K562 (cell line): ENCODE measurements around the gene SCGB1A1. TPM values are rescaled to one million over a fixed set of nuclear protein-coding genes. Genes with fewer than 3 reads are reported as not detected.
A peak's percentile ranks its signal among the peaks of the same experiment; 100 is the strongest.

Source experiments
- ATAC-seq: fragments of 200-7000 bp; cut with Tn5 transposase; 3 replicates; pipeline ENCODE4 v1.9.1; 2020; ENCODE audit warnings: moderate library complexity
- BruUV-seq: library from RNA; stranded (reverse); fragments of 400-500 nt; replicated peaks from 2 replicates; lab custom pipeline; 2021; lab: Mats Ljungman, UMichigan
- CTCF ChIA-PET: fragments of 300-600 bp; formaldehyde crosslinking; extraction: SDS; loops from one replicate; lab custom pipeline; 2021; ENCODE audit warnings: low intra/inter-chr PET ratio; lab: Yijun Ruan, JAX
- POLR2A ChIA-PET: fragments of 300-600, 350-650 bp; sonication (Branson Sonifier 250); formaldehyde crosslinking; extraction: SDS; loops from one replicate; lab custom pipeline; 2021; ENCODE audit warnings: antibody characterized with exemption, inconsistent platforms; lab: Yijun Ruan, JAX
- DNase-seq, 4 experiments: peaks; one replicate each; pipeline versions ENCODE4 v3.0.0 to v3.0.0-alpha.2; 2011 to 2018; ENCODE audit warnings: low spot score in 3 of 4, mixed read lengths in 3 of 4; ENCODE audit errors: extremely low read depth in 1 of 4
- FAIRE-seq: peaks from 2 replicates; lab custom pipeline; 2011; peaks lifted over from hg19 to GRCh38; lab: Jason Lieb, UNC
- H2AFZ ChIP-seq: 2 replicates; pipeline ENCODE4 v1.6.0; 2011; ENCODE audit warnings: low read depth, low read length, control low read depth, inconsistent platforms
- H3K27ac ChIP-seq: fragments of 200-600 bp; 3 replicates; pipeline ENCODE4 v1.8.0; 2011; ENCODE audit warnings: low read depth, mild to moderate bottlenecking, control low read depth, inconsistent platforms, low read length, moderate library complexity, mixed read lengths; ENCODE audit errors: extremely low read depth
- H3K27me3 ChIP-seq, 2 experiments: fragments of 300-600 bp in 1 of 2; 2 replicates in 1 of 2; 3 replicates in 1 of 2; pipeline versions ENCODE4 v1.6.0 to v1.8.0; 2011; ENCODE audit warnings: inconsistent platforms in 2 of 2, low read length in 2 of 2, mild to moderate bottlenecking in 1 of 2, mixed read lengths in 1 of 2, moderate library complexity in 1 of 2; ENCODE audit not compliant: control insufficient read depth in 2 of 2, insufficient read depth in 2 of 2
- H3K36me3 ChIP-seq: fragments of 300-600 bp; 3 replicates; pipeline ENCODE4 v1.8.0; 2011; ENCODE audit warnings: mild to moderate bottlenecking, low read length, inconsistent platforms; ENCODE audit not compliant: control insufficient read depth, insufficient read depth
- H3K4me1 ChIP-seq, 2 experiments: fragments of 200-600 bp in 1 of 2; replicated peaks in 1 of 2; 2 replicates in 1 of 2; 3 replicates in 1 of 2; pipeline versions ENCODE4 v1.5.1 to v1.8.0; 2011; ENCODE audit warnings: inconsistent platforms in 2 of 2, low read length in 2 of 2, mild to moderate bottlenecking in 1 of 2, mixed read lengths in 1 of 2, moderate library complexity in 1 of 2; ENCODE audit not compliant: control insufficient read depth in 2 of 2, insufficient read depth in 2 of 2
- H3K4me2 ChIP-seq: 2 replicates; pipeline ENCODE4 v1.6.1; 2011; ENCODE audit warnings: low read length, control low read depth, inconsistent platforms, mixed read lengths; ENCODE audit not compliant: insufficient read depth
- H3K4me3 ChIP-seq: fragments of 200-600 bp; sonication (generic), shearing (Covaris generic); 2 replicates; pipeline ENCODE4 v1.5.1; 2016; ENCODE audit warnings: control low read depth, inconsistent platforms
- H3K79me2 ChIP-seq: fragments of 200-600 bp; 3 replicates; pipeline ENCODE4 v1.8.0; 2011; ENCODE audit warnings: low read length, inconsistent platforms; ENCODE audit not compliant: control insufficient read depth, insufficient read depth
- H3K9ac ChIP-seq, 2 experiments: 2 replicates each; pipeline versions ENCODE4 v1.6.0 to v1.6.1; 2011; ENCODE audit warnings: low read depth in 2 of 2, low read length in 2 of 2, control low read depth in 1 of 2, inconsistent platforms in 1 of 2, mild to moderate bottlenecking in 1 of 2, mixed read lengths in 1 of 2; ENCODE audit not compliant: insufficient read depth in 1 of 2
- H3K9me1 ChIP-seq: one replicate; pipeline ENCODE4 v1.6.0; 2011; ENCODE audit warnings: inconsistent platforms, mild to moderate bottlenecking, low read length, moderate library complexity; ENCODE audit not compliant: control insufficient read depth, insufficient read depth
- H3K9me3 ChIP-seq: replicated peaks from 2 replicates; pipeline ENCODE4 v1.5.1; 2011; ENCODE audit warnings: low read depth, low read length, inconsistent platforms; ENCODE audit not compliant: control insufficient read depth, insufficient read depth
- H4K20me1 ChIP-seq: replicated peaks from 2 replicates; pipeline ENCODE4 v1.6.1; 2011; ENCODE audit warnings: low read length, inconsistent platforms, mixed read lengths; ENCODE audit not compliant: control insufficient read depth, insufficient read depth
- ATF7 ChIP-seq: fragments of 450-650 bp; IDR thresholded peaks from 2 replicates; pipeline ENCODE4 v1.7.1; 2014; ENCODE audit warnings: mild to moderate bottlenecking, moderate library complexity
- CREB1 ChIP-seq, 2 experiments: sonication (generic) in 1 of 2; formaldehyde crosslinking in 1 of 2; IDR thresholded peaks; 2 replicates each; pipeline versions ENCODE4 v1.6.1 to v1.8.0; 2012 to 2022; ENCODE audit warnings: inconsistent platforms in 1 of 2, mild to moderate bottlenecking in 1 of 2, missing genetic modification reagents in 1 of 2, moderate library complexity in 1 of 2
- DIDO1 ChIP-seq: fragments of 450-650 bp; IDR thresholded peaks from 2 replicates; pipeline ENCODE4 v1.6.1; 2016; ENCODE audit warnings: low read depth, missing biosample characterization, missing genetic modification characterization
- DNMT1 ChIP-seq: fragments of 450-650 bp; IDR thresholded peaks from 2 replicates; pipeline ENCODE4 v1.6.1; 2016; ENCODE audit warnings: antibody characterized with exemption, mild to moderate bottlenecking
- ELF4 ChIP-seq: fragments of 450-650 bp; formaldehyde crosslinking; IDR thresholded peaks from 2 replicates; pipeline ENCODE4 v1.4.0; 2022; ENCODE audit warnings: missing genetic modification characterization
- GABPB2 ChIP-seq: fragments of 250-450 bp; sonication (Bioruptor Pico); conservative IDR thresholded peaks from 2 replicates; pipeline ENCODE4 v1.5.1; 2021; ENCODE audit warnings: mild to moderate bottlenecking
- GTF2A2 ChIP-seq: IDR thresholded peaks from 2 replicates; pipeline ENCODE4 v1.6.1; 2016; ENCODE audit warnings: mild to moderate bottlenecking, missing genetic modification characterization, missing compliant biosample characterization
- MYC ChIP-seq, 2 experiments: fragments of 250-450 bp in 1 of 2; sonication (Bioruptor Pico) in 1 of 2; IDR thresholded peaks; 2 replicates each; pipeline versions ENCODE4 v1.5.1 to v1.6.1; 2012 to 2021; ENCODE audit warnings: low read depth in 2 of 2, borderline replicate concordance in 1 of 2, improper control_type of control experiment in 1 of 2, low read length in 1 of 2, mild to moderate bottlenecking in 1 of 2, moderate library complexity in 1 of 2
- NELFE ChIP-seq: IDR thresholded peaks from 2 replicates; pipeline ENCODE4 v1.6.1; 2011; ENCODE audit warnings: mild to moderate bottlenecking; ENCODE audit not compliant: insufficient read depth, insufficient read length
- PHB ChIP-seq: fragments of 250-450 bp; sonication (Bioruptor Pico); IDR thresholded peaks from 2 replicates; pipeline ENCODE4 v1.5.0; 2021
- PHTF2 ChIP-seq: fragments of 250-450 bp; sonication (Bioruptor Pico); IDR thresholded peaks from 2 replicates; pipeline ENCODE4 v1.5.0; 2021; ENCODE audit warnings: mild to moderate bottlenecking
- ZBTB43 ChIP-seq: sonication (generic); formaldehyde crosslinking; IDR thresholded peaks from 2 replicates; pipeline ENCODE4 v1.8.0; 2023; ENCODE audit warnings: mild to moderate bottlenecking, missing genetic modification reagents
- ZNF431 ChIP-seq: sonication (generic); formaldehyde crosslinking; IDR thresholded peaks from 2 replicates; pipeline ENCODE4 v1.8.0; 2022; ENCODE audit warnings: mild to moderate bottlenecking, missing genetic modification reagents
- WGBS: fragments of 100-300 bp; shearing (Covaris generic); methylation state at CpG from one replicate; pipeline ENCODE4 v1.1.6; 2016; ENCODE audit warnings: low coverage, mixed read lengths; ENCODE audit not compliant: insufficient coverage; ENCODE audit errors: missing lambda C conversion rate; 5-methylcytosine and 5-hydroxymethylcytosine counted together
- in situ Hi-C: fragments of 300-500 bp; cut with MboI; formaldehyde crosslinking; loops from 4 replicates; pipeline ENCODE4 v1.15.0; 2018; ENCODE audit warnings: inconsistent platforms, mixed read lengths
- intact Hi-C: fragments of 100-400 bp; cut with micrococcal nuclease; formaldehyde crosslinking; loops from 2 replicates; pipeline ENCODE4 v1.14.2; 2022
- polyA plus RNA-seq, 8 experiments: library from polyadenylated mRNA; depleted of rRNA in 4 of 8; stranded (reverse) in 5 of 8; unstranded in 3 of 8; fragments of >200 nt; fragmentation: Nextera tagmentation in 2 of 8; fragmentation: Illumina TruSeq in 1 of 8; extraction: Ambion mirVana in 2 of 8; extraction: Trizol in 1 of 8; gene quantifications; 2 replicates each; pipeline versions ENCODE4 v1.2.1 to v1.2.3, GENCODE V29; 2011 to 2014; ENCODE audit warnings: inconsistent platforms in 1 of 8, missing spikeins in 1 of 8
- total RNA-seq, 7 experiments: library from RNA; depleted of rRNA in 6 of 7; stranded (reverse); fragments of >200 nt in 6 of 7; fragmentation: Illumina TruSeq in 2 of 7; extraction: Trizol in 2 of 7; gene quantifications; 2 replicates each; pipeline versions ENCODE4 v1.2.1 to v1.2.3, GENCODE V29; 2011 to 2021; ENCODE audit warnings: low replicate concordance in 1 of 7

SCGB1A1 gene
- total and polyA plus RNA-seq, 9 of the 15 experiments (the other 6 are each of a cell fraction or from before 2014, with no cell fraction given) = 0.55 TPM; not detected in 8

- ChIA-PET POLR2A (no interaction called here), CTCF (no interaction called here)
- DNase-seq = no peak
- H2AFZ ChIP-seq = 0 out of 2 replicates have a peak overlapping the region, but pooled peaks have one; percentile 19
- H3K9ac ChIP-seq = no peak overlapping the region
- WGBS = 81% methylated on average over 7 of the region's 7 CpGs
- FAIRE-seq = no peak
- no peaks in the 10 kb centered on the region for H3K27me3 ChIP-seq
- intact Hi-C loops (no loop called here), in situ Hi-C loops (no loop called here)
- BruUV-seq = no TSS peak
- no peak for ATAC-seq
- TF ChIP-seq ZBTB43 (CRISPR knock-in tag) = no peak
- no peak for TF ChIP-seq DIDO1 (tag)
- no peak for TF ChIP-seq GTF2A2 (tag)
- no peak for TF ChIP-seq MYC (IDR thresholded peaks at IDR 0.05; ENCODE audit: low read depth, low read length)
- no peak for TF ChIP-seq MYC (CRISPR knock-in tag; IDR thresholded peaks at IDR 0.05; ENCODE audit: borderline replicate concordance, low read depth)
- no peak for TF ChIP-seq NELFE
- TF ChIP-seq PHB = no peak
- no peak for TF ChIP-seq DNMT1
- no peak for TF ChIP-seq ZNF431 (CRISPR knock-in tag)
- TF ChIP-seq PHTF2 (CRISPR knock-in tag) = no peak
- no peak for TF ChIP-seq CREB1 (IDR thresholded peaks at IDR 0.05)
- TF ChIP-seq CREB1 (CRISPR knock-in tag; IDR thresholded peaks at IDR 0.05) = no peak
- no peak for TF ChIP-seq GABPB2 (CRISPR knock-in tag)
- TF ChIP-seq ELF4 (CRISPR knock-in tag) = no peak
- no peak for TF ChIP-seq ATF7
- no peaks in the 10 kb centered on the region for H3K79me2 ChIP-seq
- H3K4me2 ChIP-seq = no peak overlapping the region
- no peaks in the 10 kb centered on the region for H3K9me1 ChIP-seq
- H3K36me3 ChIP-seq = no peaks in the 10 kb centered on the region
- H3K27ac ChIP-seq = no peak overlapping the region
- no peaks in the 10 kb centered on the region for H3K9me3 ChIP-seq
- H4K20me1 ChIP-seq = no peaks in the 10 kb centered on the region
- H3K4me3 ChIP-seq = no peak overlapping the region
- H3K4me1 ChIP-seq = peaks cover 62% of the 10 kb centered on the region in 2 experiments
These were observed 45.8 kb downstream of the SCGB1A1 start for GRCh38 chr11:62464655-62465054.
